ENCODE results near the gene SCN9A. TPM values are rescaled to one million over a fixed set of nuclear protein-coding genes. Genes with fewer than 3 reads are reported as not detected.

Gene SCN9A
- total RNA-seq, 2 donors from 2014 or later, result 3.8 to 4.5 TPM

GRCh38 chr2:166376488-166376828, 714 bp upstream of the SCN9A start:
- DNase-seq (ENCODE audit: low spot score) (no peak), ATAC-seq (ENCODE audit: insufficient number of reproducible peaks, low FRiP score, low read depth) (no peak)
- no peaks in the 10 kb centered on the region for H3K36me3 ChIP-seq
- H3K27ac ChIP-seq, result peak overlapping the region; percentile 38 to 39
- H3K27me3 ChIP-seq (replicated peaks; ENCODE audit: insufficient read depth), result no peaks in the 10 kb centered on the region
- H3K4me1 ChIP-seq (ENCODE audit: control insufficient read depth in 1 of 2, low read depth in 2 of 2), result peaks cover 10 to 13% of the 10 kb centered on the region in 2 donors
- no peaks in the 10 kb centered on the region for H3K9me3 ChIP-seq
- TF ChIP-seq, protein P1, sequence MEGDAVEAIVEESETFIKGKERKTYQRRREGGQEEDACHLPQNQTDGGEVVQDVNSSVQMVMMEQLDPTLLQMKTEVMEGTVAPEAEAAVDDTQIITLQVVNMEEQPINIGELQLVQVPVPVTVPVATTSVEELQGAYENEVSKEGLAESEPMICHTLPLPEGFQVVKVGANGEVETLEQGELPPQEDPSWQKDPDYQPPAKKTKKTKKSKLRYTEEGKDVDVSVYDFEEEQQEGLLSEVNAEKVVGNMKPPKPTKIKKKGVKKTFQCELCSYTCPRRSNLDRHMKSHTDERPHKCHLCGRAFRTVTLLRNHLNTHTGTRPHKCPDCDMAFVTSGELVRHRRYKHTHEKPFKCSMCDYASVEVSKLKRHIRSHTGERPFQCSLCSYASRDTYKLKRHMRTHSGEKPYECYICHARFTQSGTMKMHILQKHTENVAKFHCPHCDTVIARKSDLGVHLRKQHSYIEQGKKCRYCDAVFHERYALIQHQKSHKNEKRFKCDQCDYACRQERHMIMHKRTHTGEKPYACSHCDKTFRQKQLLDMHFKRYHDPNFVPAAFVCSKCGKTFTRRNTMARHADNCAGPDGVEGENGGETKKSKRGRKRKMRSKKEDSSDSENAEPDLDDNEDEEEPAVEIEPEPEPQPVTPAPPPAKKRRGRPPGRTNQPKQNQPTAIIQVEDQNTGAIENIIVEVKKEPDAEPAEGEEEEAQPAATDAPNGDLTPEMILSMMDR (IDR thresholded peaks at IDR 0.05), result no peak
- peak overlapping the region; percentile 83 for H3K4me3 ChIP-seq

GRCh38 chr2:166375195-166375735, 479 bp downstream of the SCN9A start:
- ATAC-seq (ENCODE audit: insufficient number of reproducible peaks, low FRiP score, low read depth) (no peak), DNase-seq (ENCODE audit: low spot score) (no peak)
- Histone ChIP-seq H3K27ac (no peak overlapping the region), H3K36me3 (no peaks in the 10 kb centered on the region), H3K27me3 (replicated peaks; ENCODE audit: insufficient read depth) (no peaks in the 10 kb centered on the region), H3K9me3 (no peaks in the 10 kb centered on the region), H3K4me1 (ENCODE audit: control insufficient read depth in 1 of 2, low read depth in 2 of 2) (peaks cover 10 to 13% of the 10 kb centered on the region in 2 donors), H3K4me3 (peak overlapping the region; percentile 83)
- TF ChIP-seq, protein P1 (IDR thresholded peaks at IDR 0.05), result no peak

DNA sequence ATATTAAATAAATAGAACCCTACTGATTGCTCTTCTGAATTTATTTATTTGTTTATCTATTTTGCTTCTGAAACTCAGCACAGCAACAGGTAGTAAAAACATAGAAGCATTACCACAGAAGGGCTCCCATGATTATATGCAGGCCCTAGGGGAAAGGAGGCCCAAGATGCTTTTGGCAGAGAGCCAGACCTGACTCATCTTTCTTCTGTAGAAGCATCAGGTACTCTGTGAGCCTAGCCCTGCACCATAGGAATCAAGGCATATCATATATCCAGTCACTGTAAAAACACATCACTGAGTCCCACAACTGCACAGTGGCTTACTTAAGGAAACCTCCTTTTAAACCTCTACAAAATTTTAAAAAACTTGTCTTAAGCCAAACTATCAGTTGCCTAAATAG, 1.8 kb downstream of the SCN9A start:
- no peaks in the 10 kb centered on the region for H3K27me3 ChIP-seq (replicated peaks; ENCODE audit: insufficient read depth)
- H3K27ac ChIP-seq, result no peak overlapping the region
- no peaks in the 10 kb centered on the region for H3K9me3 ChIP-seq
- H3K4me1 ChIP-seq (ENCODE audit: control insufficient read depth in 1 of 2, low read depth in 2 of 2), result peaks cover 10 to 13% of the 10 kb centered on the region in 2 donors
- H3K4me3 ChIP-seq, result no peak overlapping the region
- no peak for ATAC-seq (ENCODE audit: insufficient number of reproducible peaks, low FRiP score, low read depth)
- H3K36me3 ChIP-seq, result no peaks in the 10 kb centered on the region
- TF ChIP-seq, protein P1 (IDR thresholded peaks at IDR 0.05), result no peak
- no peak for DNase-seq (ENCODE audit: low spot score)

DNA sequence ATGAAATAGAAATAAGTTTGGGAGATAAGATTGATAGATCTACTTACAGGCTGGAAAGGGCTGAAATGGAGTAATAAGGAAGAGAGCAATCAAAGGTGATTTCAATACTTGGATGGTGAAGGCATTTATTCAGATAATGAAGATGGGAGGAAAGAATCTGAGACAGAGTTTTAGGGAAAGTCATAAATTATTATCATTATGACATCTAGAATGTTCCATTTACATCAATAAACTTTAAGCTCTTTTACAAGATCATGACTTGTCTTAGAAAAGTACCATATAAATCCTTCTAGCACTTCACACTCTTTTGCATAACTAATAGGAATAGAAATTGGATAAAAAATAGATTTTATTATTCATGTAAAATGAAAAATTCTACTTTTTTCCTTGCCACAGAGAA, 2.2 kb downstream of the SCN9A start:
- DNase-seq (ENCODE audit: low spot score) (no peak), ATAC-seq (ENCODE audit: insufficient number of reproducible peaks, low FRiP score, low read depth) (no peak)
- H3K36me3 ChIP-seq, result no peaks in the 10 kb centered on the region

GRCh38 chr2:166373105-166373504, 2.6 kb downstream of the SCN9A start:
- Histone ChIP-seq H3K36me3 (no peaks in the 10 kb centered on the region), H3K27me3 (replicated peaks; ENCODE audit: insufficient read depth) (no peaks in the 10 kb centered on the region), H3K27ac (no peak overlapping the region), H3K9me3 (no peaks in the 10 kb centered on the region), H3K4me3 (no peak overlapping the region), H3K4me1 (ENCODE audit: control insufficient read depth in 1 of 2, low read depth in 2 of 2) (peaks cover 10 to 13% of the 10 kb centered on the region in 2 donors)
- TF ChIP-seq, protein P1 (IDR thresholded peaks at IDR 0.05), result no peak
- ATAC-seq (ENCODE audit: insufficient number of reproducible peaks, low FRiP score, low read depth), result no peak
- DNase-seq (ENCODE audit: low spot score), result no peak

More for the DNA sequence above, 2.2 kb downstream of the SCN9A start:
- no peak overlapping the region for H3K4me3 ChIP-seq
- H3K27ac ChIP-seq, result no peak overlapping the region
- peaks cover 10 to 13% of the 10 kb centered on the region in 2 donors for H3K4me1 ChIP-seq (ENCODE audit: control insufficient read depth in 1 of 2, low read depth in 2 of 2)
- H3K27me3 ChIP-seq (replicated peaks; ENCODE audit: insufficient read depth), result no peaks in the 10 kb centered on the region
- no peaks in the 10 kb centered on the region for H3K9me3 ChIP-seq
- TF ChIP-seq, protein P1 (IDR thresholded peaks at IDR 0.05), result no peak
